GM12878 (cell line): ENCODE results near the gene OXER1. TPM values are rescaled to one million over a fixed set of nuclear protein-coding genes. Genes with fewer than 3 reads are reported as not detected.
A peak's percentile ranks its signal among the peaks of the same experiment; 100 is the strongest.

ENCODE experiments used
- ATAC-seq: fragments of 200-7000 bp; cut with Tn5 transposase; 3 replicates; pipeline ENCODE4 v1.9.1; 2020; ENCODE audit warnings: mild to moderate bottlenecking, moderate library complexity
- BruUV-seq: library from RNA; stranded (reverse); fragments of 400-500 nt; replicated peaks from 2 replicates; lab custom pipeline; 2021; lab: Mats Ljungman, UMichigan
- CTCF ChIA-PET: fragments of 300-600 bp; sonication (Branson Sonifier 250); formaldehyde crosslinking; extraction: SDS; loops from one replicate; lab custom pipeline; 2021; ENCODE audit warnings: inconsistent platforms; lab: Yijun Ruan, JAX
- POLR2A ChIA-PET: fragments of 350-600 bp; formaldehyde crosslinking; extraction: SDS; loops from one replicate; lab custom pipeline; 2021; ENCODE audit warnings: inconsistent platforms; lab: Charles Lee
- RAD21 ChIA-PET: fragments of 300-600 bp; sonication (Branson Sonifier 250); formaldehyde crosslinking; loops from one replicate; lab custom pipeline; 2023; ENCODE audit warnings: antibody characterized with exemption; ENCODE audit not compliant: unreplicated experiment; lab: Charles Lee
- SMC1A ChIA-PET: fragments of 300-600 bp; sonication (Branson Sonifier 250); formaldehyde crosslinking; loops from one replicate; lab custom pipeline; 2023; ENCODE audit not compliant: unreplicated experiment, uncharacterized antibody; lab: Charles Lee
- DNase-seq: peaks from one replicate; pipeline ENCODE4 v3.0.0-alpha.2; 2011; ENCODE audit warnings: low read depth, low spot score
- FAIRE-seq: peaks from 3 replicates; lab custom pipeline; 2011; peaks lifted over from hg19 to GRCh38; lab: Jason Lieb, UNC
- H2AFZ ChIP-seq: 2 replicates; pipeline ENCODE4 v1.6.0; 2011; ENCODE audit warnings: low read depth, low read length, control low read depth; ENCODE audit not compliant: control insufficient read depth
- H3K27ac ChIP-seq: 2 replicates; pipeline ENCODE4 v1.5.1; 2011; ENCODE audit warnings: control low read depth; ENCODE audit not compliant: control insufficient read depth, insufficient read depth
- H3K27me3 ChIP-seq, 2 experiments: replicated peaks in 1 of 2; 2 replicates each; pipeline versions ENCODE4 v1.6.0 to v1.6.1; 2011; ENCODE audit warnings: low read length in 1 of 2; ENCODE audit not compliant: control insufficient read depth in 2 of 2, insufficient read depth in 2 of 2
- H3K36me3 ChIP-seq, 2 experiments: 2 replicates each; pipeline ENCODE4 v1.5.1; 2011; ENCODE audit warnings: low read length in 1 of 2; ENCODE audit not compliant: control insufficient read depth in 2 of 2, insufficient read depth in 2 of 2
- H3K4me1 ChIP-seq: 2 replicates; pipeline ENCODE4 v1.6.1; 2011; ENCODE audit warnings: mild to moderate bottlenecking, low read length, moderate library complexity, mixed read lengths; ENCODE audit not compliant: control insufficient read depth, insufficient read depth
- H3K4me2 ChIP-seq: 2 replicates; pipeline ENCODE4 v1.6.0; 2011; ENCODE audit warnings: control low read depth; ENCODE audit not compliant: control insufficient read depth, insufficient read depth
- H3K4me3 ChIP-seq: fragments of 200-600 bp; sonication (generic); 2 replicates; pipeline ENCODE4 v1.5.1; 2016
- H3K79me2 ChIP-seq: 2 replicates; pipeline ENCODE4 v1.6.0; 2011; ENCODE audit warnings: low read length; ENCODE audit not compliant: control insufficient read depth, insufficient read depth
- H3K9ac ChIP-seq: 2 replicates; pipeline ENCODE4 v1.8.0; 2011; ENCODE audit warnings: low read length, control low read depth, mixed read lengths; ENCODE audit not compliant: control insufficient read depth, insufficient read depth
- H3K9me3 ChIP-seq: replicated peaks from 3 replicates; pipeline ENCODE4 v1.5.1; 2011; ENCODE audit warnings: mild to moderate bottlenecking, low read length; ENCODE audit not compliant: control insufficient read depth, insufficient read depth
- H4K20me1 ChIP-seq: 2 replicates; pipeline ENCODE4 v1.6.0; 2011; ENCODE audit not compliant: control insufficient read depth, insufficient read depth
- ATF2 ChIP-seq: IDR thresholded peaks from 2 replicates; pipeline ENCODE4 v1.6.1; 2012; ENCODE audit warnings: low read length, inconsistent platforms
- CREB1 ChIP-seq: IDR thresholded peaks from 2 replicates; pipeline ENCODE4 v1.6.1; 2012; ENCODE audit warnings: low read depth, mild to moderate bottlenecking, inconsistent platforms
- HDAC6 ChIP-seq: fragments of 200-600 bp; sonication (generic); IDR thresholded peaks from one replicate; pipeline ENCODE4 v1.8.0; 2017; ENCODE audit warnings: antibody characterized with exemption; ENCODE audit not compliant: unreplicated experiment
- LARP7 ChIP-seq: fragments of 450-650 bp; IDR thresholded peaks from 2 replicates; pipeline ENCODE4 v1.6.1; 2017; ENCODE audit warnings: mild to moderate bottlenecking
- MEF2A ChIP-seq: IDR thresholded peaks from 2 replicates; pipeline ENCODE4 v1.6.1; 2011; ENCODE audit warnings: low read depth, mild to moderate bottlenecking, low read length, moderate library complexity; ENCODE audit not compliant: insufficient read depth
- PKNOX1 ChIP-seq: fragments of 450-650 bp; IDR thresholded peaks from 2 replicates; pipeline ENCODE4 v1.6.1; 2016; ENCODE audit warnings: mild to moderate bottlenecking
- POLR2A ChIP-seq: IDR thresholded peaks from 2 replicates; pipeline ENCODE4 v1.6.1; 2011; ENCODE audit warnings: low read depth, mild to moderate bottlenecking, low read length
- WGBS: methylation state at CpG from one replicate; pipeline ENCODE4 v1.1.6; 2016; ENCODE audit warnings: low lambda C conversion rate; ENCODE audit not compliant: insufficient replicate concordance, insufficient coverage; ENCODE audit errors: missing lambda C conversion rate; 5-methylcytosine and 5-hydroxymethylcytosine counted together
- in situ Hi-C: fragments of 300-500 bp; cut with MboI; formaldehyde crosslinking; loops from 9 replicates; pipeline ENCODE4 v1.14.3; 2018; ENCODE audit warnings: mixed read lengths
- intact Hi-C: fragments of 100-400 bp; cut with micrococcal nuclease; formaldehyde crosslinking; loops from one replicate; pipeline ENCODE4 v1.14.2; 2022; ENCODE audit not compliant: unreplicated experiment
- polyA plus RNA-seq, 11 experiments: library from polyadenylated mRNA; depleted of rRNA in 4 of 11; unstranded in 6 of 11; stranded (reverse) in 5 of 11; fragments of >200 nt; fragmentation: Nextera tagmentation in 4 of 11; fragmentation: Illumina TruSeq in 1 of 11; extraction: Ambion mirVana in 4 of 11; extraction: Trizol in 1 of 11; gene quantifications; 1 replicate in 1 of 11; 2 replicates in 10 of 11; pipeline versions ENCODE4 v1.2.1 to v1.2.3, GENCODE V29; 2011 to 2016; ENCODE audit warnings: inconsistent platforms in 2 of 11, missing spikeins in 2 of 11, low read depth in 1 of 11
- total RNA-seq, 4 experiments: library from RNA; depleted of rRNA in 3 of 4; stranded (reverse); fragments of >200 nt in 3 of 4; fragmentation: Illumina TruSeq in 1 of 4; extraction: Trizol in 1 of 4; gene quantifications; 2 replicates each; pipeline versions ENCODE4 v1.2.1 to v1.2.3, GENCODE V29; 2013 to 2021

Gene OXER1
- total and polyA plus RNA-seq, 10 of the 15 experiments (the other 5 are each of a cell fraction or from before 2014, with no cell fraction given): 0.11 to 8.6 (median 3.3) TPM

- no peak for TF ChIP-seq PKNOX1
- TF ChIP-seq CREB1: no peak
These were observed 2.4 kb downstream of the OXER1 start (continued) for GRCh38 chr2:42761554-42761953.

- TF ChIP-seq ATF2 (no peak), CREB1 (no peak), POLR2A (no peak), LARP7 (no peak), HDAC6 (no peak), MEF2A (no peak)
- H3K4me1 ChIP-seq: peaks cover 19% of the 10 kb centered on the region
- no peak for DNase-seq
- no peaks in the 10 kb centered on the region for H4K20me1 ChIP-seq
- RAD21 ChIA-PET: interaction anchor here (1.4 kb wide), 1 partner anchor 39 kb away, joined by 3 read pairs; no protein-coding TSS in a partner anchor
- no peak overlapping the region for H3K4me2 ChIP-seq
- no peak for FAIRE-seq
- no peaks in the 10 kb centered on the region for H3K9me3 ChIP-seq
- no peaks in the 10 kb centered on the region for H3K36me3 ChIP-seq
- SMC1A ChIA-PET: interaction anchor here (1.0 to 3.0 kb wide), 7 partner anchors 10 to 95 kb away, joined by 3 to 10 read pairs (median 5); no protein-coding TSS in a partner anchor
- CTCF ChIA-PET: interaction anchor here (0.7 to 1.6 kb wide), 4 partner anchors 17 to 270 kb away, joined by 3 to 5 read pairs (median 3); no protein-coding TSS in a partner anchor
- no peak overlapping the region for H3K27ac ChIP-seq
- intact Hi-C loops (loop anchor here (10.0 kb wide), 1 partner anchor 264 kb away; the partner anchor contains the start of gene KCNG3), in situ Hi-C loops (no loop called here)
- H3K4me3 ChIP-seq: no peak overlapping the region
- no peak overlapping the region for H2AFZ ChIP-seq
- BruUV-seq: TSS peak; percentile 43
- WGBS: 82% methylated on average over 1 of the region's 1 CpG
- ATAC-seq: no peak
- H3K27me3 ChIP-seq: no peaks in the 10 kb centered on the region
- H3K9ac ChIP-seq: no peak overlapping the region
- H3K79me2 ChIP-seq: no peaks in the 10 kb centered on the region
- POLR2A ChIA-PET: no interaction called here
These were observed 5.2 kb downstream of the OXER1 start for GRCh38 chr2:42758751-42759150.
